GM12874 (cell line): Measurements from ENCODE around the gene CUL2.

Experiments used
- TF ChIP-seq, protein P1 (sequence below): IDR thresholded peaks from 2 replicates; pipeline ENCODE4 v1.5.1; 2011; ENCODE audit warnings: low read depth, mild to moderate bottlenecking, control low read depth, low read length, moderate library complexity; ENCODE audit not compliant: insufficient read depth

The CUL2 gene

DNA sequence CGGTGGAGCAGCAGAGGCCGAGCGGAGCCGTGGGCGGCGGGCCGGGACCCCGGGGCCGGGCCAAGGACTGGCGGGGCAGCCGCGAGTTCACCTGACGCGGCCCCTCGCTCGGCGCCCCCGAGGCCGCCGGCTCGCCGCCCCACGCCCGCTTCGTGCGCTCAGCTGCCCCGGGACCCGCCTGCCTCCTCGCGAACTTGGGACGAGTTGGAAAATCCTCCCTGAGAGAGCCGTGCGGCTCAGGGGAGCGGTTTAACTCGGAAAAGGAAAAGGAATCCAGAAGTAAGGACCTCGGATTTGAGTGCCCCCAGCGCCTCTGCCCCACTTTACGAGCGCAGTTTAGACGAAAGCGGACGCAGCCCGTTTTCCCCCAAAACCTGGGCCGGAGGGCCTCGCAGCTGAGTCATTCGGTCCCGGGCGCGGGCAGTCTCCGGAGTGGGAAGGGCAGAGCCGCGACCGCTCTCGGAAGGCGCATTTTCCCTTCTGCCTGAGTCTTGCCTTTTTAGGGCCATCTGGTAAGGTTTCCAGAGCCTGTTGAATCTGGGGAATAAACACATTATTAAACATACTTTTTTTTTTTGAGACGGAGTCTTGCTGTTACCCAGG, 37.2 kb upstream of the CUL2 start:
- TF ChIP-seq, protein P1, sequence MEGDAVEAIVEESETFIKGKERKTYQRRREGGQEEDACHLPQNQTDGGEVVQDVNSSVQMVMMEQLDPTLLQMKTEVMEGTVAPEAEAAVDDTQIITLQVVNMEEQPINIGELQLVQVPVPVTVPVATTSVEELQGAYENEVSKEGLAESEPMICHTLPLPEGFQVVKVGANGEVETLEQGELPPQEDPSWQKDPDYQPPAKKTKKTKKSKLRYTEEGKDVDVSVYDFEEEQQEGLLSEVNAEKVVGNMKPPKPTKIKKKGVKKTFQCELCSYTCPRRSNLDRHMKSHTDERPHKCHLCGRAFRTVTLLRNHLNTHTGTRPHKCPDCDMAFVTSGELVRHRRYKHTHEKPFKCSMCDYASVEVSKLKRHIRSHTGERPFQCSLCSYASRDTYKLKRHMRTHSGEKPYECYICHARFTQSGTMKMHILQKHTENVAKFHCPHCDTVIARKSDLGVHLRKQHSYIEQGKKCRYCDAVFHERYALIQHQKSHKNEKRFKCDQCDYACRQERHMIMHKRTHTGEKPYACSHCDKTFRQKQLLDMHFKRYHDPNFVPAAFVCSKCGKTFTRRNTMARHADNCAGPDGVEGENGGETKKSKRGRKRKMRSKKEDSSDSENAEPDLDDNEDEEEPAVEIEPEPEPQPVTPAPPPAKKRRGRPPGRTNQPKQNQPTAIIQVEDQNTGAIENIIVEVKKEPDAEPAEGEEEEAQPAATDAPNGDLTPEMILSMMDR: no peak

DNA sequence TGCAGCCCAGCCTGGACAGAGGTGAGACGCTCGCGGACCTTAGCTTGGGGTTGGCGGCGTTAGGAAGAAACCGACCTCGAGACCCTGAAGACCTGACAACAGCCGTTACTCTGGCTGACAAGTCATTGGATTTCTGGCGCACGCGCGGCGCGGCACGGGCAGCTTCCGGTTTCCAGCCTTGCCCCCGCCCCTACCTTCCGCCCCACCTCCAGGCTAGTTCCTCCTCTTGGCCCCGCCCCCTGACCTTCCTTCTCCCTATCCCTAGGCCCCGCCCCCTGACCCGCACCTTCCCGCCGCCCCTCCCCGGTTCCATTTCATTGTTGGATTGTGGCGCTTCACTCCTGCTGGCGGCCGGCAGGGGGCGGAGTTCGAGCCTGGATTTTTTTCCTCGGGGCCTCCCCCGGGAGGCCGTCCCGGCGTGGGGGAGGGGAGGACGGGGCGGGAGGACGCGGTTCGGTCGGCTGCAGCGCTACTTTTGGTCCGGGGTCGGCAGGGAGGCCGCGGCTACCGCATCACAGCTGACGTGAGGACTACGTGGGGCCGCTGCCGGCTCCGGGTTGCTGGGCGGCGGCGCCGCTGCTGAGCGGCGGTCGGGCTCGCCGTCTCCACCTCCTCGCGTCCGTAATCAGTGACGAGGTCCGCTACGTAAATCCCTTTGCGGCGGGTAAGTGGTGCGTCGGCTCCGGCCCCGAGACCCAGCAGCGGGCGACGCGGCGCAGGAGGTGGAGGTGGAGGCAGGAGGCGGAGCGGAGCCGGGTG, 36.6 kb upstream of the CUL2 start, which contains the start of gene CREM:
Gene CREM (plus strand): TSS at position 317 of the 759 bp plus-strand sequence. CDS start 10,990 bp downstream, outside the sequence.
- TF ChIP-seq, protein P1: peak; percentile 69

DNA sequence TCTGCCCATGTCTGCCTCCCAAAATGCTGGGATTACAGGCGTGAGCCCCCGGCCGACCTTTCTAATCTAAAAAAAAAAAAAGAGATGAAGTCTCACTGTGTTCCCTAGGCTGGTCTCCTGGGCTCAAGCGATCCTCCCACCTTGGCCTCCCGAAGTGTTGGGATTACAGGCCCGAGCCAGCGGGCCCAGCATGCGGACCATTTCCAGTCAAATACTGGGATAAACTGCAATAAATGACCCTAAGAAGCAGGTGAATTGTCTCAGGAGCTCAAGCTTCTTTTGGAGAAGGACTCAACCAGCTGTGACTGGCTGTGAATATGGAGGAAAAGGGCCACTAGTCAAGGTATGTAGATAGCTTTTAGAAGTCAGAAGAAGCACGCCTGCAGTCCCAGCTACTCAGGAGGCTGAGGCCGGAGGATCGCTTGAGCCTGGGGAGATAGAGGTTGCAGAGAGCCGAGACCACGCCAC, 36.0 kb upstream of the CUL2 start:
- TF ChIP-seq, protein P1: no peak

DNA sequence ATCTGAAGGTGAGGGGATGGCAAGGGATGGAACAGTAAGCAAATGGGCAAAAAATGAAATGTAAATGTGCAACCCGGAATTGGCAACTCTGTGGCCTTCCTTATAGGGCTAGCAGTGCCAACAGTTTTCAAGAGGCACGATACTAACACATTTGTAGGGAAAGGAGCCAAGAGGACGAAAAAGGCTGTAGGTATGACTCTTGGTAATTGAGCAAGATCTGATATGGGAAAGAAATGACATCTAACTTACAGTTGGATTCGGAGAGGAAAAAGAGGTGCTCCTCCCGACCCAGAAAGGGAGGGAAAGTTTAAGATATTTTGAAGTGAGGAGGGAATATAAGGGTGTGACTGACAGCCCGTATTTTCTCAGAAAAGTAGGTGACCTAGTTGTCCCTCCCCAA, 34.4 kb upstream of the CUL2 start:
- TF ChIP-seq, protein P1: no peak

DNA sequence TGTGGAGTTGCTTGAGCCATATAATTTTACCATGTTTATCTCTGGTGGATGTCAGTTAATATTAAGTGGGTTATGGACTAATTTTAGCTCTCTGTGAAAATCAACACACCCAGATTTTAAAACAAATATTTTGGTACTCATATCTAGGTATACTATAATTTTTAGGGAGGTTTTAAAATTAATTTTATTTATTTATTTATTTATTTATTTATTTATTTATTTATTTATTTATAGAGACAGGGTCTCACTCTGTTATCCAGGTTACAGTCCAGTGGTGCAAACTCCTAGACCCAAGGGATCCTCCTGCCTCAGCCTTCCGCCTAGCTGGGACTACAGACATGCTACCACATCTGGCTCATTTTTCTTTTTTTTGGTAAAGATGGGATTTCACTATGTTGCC, 29.2 kb upstream of the CUL2 start:
- TF ChIP-seq, protein P1: no peak

DNA sequence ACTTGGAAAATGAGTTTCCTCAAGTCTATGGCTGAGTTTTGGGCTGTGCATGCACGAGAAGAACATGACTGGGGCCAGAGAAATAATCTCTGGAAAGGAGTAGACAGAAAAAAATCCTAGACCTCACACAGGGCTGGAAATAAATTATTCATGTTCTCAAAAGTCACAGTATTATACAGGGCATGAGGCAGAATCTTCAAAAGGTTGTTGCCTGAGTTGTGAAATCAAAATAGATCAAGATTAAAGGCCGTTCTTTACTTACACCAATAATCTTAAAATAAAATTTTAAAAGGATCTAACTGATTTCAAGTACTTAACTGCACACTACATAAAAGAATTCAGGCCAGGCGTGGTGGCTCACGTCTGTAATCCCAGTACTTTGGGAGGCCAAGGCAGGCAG, 22.4 kb upstream of the CUL2 start:
- TF ChIP-seq, protein P1: no peak

DNA sequence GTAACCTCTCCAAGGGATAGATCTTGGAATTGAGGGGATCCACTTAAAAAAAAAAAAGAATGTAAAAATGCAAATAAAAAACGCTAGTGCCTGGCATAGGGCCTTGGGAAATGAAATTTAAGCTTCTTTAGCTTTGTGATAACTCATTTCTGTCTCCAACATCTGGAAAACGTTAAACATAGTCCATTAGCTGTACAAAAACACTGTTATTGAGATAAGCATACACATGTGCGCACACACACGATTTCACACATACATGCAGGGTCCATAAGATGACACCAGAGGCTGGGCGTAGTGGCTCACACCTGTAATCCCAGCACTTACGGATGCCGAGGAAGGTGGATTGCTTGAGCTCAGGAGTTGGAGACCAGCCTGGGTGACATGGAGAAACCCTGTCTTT, 13.7 kb upstream of the CUL2 start:
- TF ChIP-seq, protein P1: no peak
